Activated T-cell treated with anti-CD3 and anti-CD28 coated beads for 4 hours (primary cell): ENCODE data around the gene LRRC4B.

Experiments
- DNase-seq: peaks from one replicate; pipeline ENCODE4 v3.0.0-alpha.2; 2020

LRRC4B gene

GRCh38 chr19:50570997-50571396, 2.8 kb upstream of the LRRC4B start:
- no peak for DNase-seq

GRCh38 chr19:50569938-50570540, 1.8 kb upstream of the LRRC4B start:
- no peak for DNase-seq

- no peak for DNase-seq
Measured at GRCh38 chr19:50568728-50569698, 778 bp upstream of the LRRC4B start.

- DNase-seq, result no peak
Measured at GRCh38 chr19:50567052-50567841, 988 bp downstream of the LRRC4B start.

GRCh38 chr19:50565984-50566903, 2.0 kb downstream of the LRRC4B start:
- no peak for DNase-seq

- no peak for DNase-seq
Measured at GRCh38 chr19:50564229-50565105, 3.8 kb downstream of the LRRC4B start.

- DNase-seq, result no peak
Measured at GRCh38 chr19:50563597-50563996, 4.6 kb downstream of the LRRC4B start.

- no peak for DNase-seq
Measured at GRCh38 chr19:50562996-50563395, 5.2 kb downstream of the LRRC4B start.

- no peak for DNase-seq
Measured at GRCh38 chr19:50562329-50562728, 5.9 kb downstream of the LRRC4B start.

- no peak for DNase-seq
Measured at GRCh38 chr19:50559636-50560035, 8.6 kb downstream of the LRRC4B start.

- DNase-seq, result no peak
Measured at GRCh38 chr19:50558449-50558848, 9.8 kb downstream of the LRRC4B start.

GRCh38 chr19:50558039-50558438, 10.2 kb downstream of the LRRC4B start:
- no peak for DNase-seq

GRCh38 chr19:50557009-50557613, 11.1 kb downstream of the LRRC4B start:
- DNase-seq, result no peak

GRCh38 chr19:50556282-50557008, 11.8 kb downstream of the LRRC4B start:
- DNase-seq, result peak; percentile 60

GRCh38 chr19:50555450-50556281, 12.6 kb downstream of the LRRC4B start:
- no peak for DNase-seq

- DNase-seq, result no peak
Measured at GRCh38 chr19:50555033-50555432, 13.2 kb downstream of the LRRC4B start.

GRCh38 chr19:50554212-50554611, 14.0 kb downstream of the LRRC4B start:
- DNase-seq, result no peak

- DNase-seq, result no peak
Measured at GRCh38 chr19:50553134-50553703, 15.0 kb downstream of the LRRC4B start.

GRCh38 chr19:50552540-50552939, 15.7 kb downstream of the LRRC4B start:
- no peak for DNase-seq
